AG04450 (cell line): Measurements from ENCODE around the gene TNRC6C. TPM values are rescaled to one million over a fixed set of nuclear protein-coding genes. Genes with fewer than 3 reads are reported as not detected.

ENCODE experiments used
- CTCF ChIA-PET: fragments of 300-600, 350-600 bp; formaldehyde crosslinking; extraction: SDS; loops from one replicate; lab custom pipeline; 2022; ENCODE audit warnings: antibody characterized with exemption, inconsistent platforms; lab: Charles Lee
- POLR2A ChIA-PET: fragments of 350-600 bp; formaldehyde crosslinking; extraction: SDS; loops from one replicate; lab custom pipeline; 2021; ENCODE audit warnings: antibody characterized with exemption, inconsistent platforms; lab: Yijun Ruan, JAX
- DNase-seq: peaks from one replicate; pipeline ENCODE4 v3.0.0-alpha.2; 2011; ENCODE audit warnings: low read depth, low spot score
- H3K27ac ChIP-seq: one replicate; pipeline ENCODE4 v1.5.1; 2012; ENCODE audit warnings: low read depth, low read length, control low read depth
- H3K27me3 ChIP-seq: one replicate; pipeline ENCODE4 v1.6.0; 2012; ENCODE audit warnings: low read length; ENCODE audit not compliant: control insufficient read depth, insufficient read depth
- H3K4me3 ChIP-seq: 2 replicates; pipeline ENCODE4 v1.5.1; 2011; ENCODE audit warnings: mild to moderate bottlenecking, low read depth, low read length, control low read depth
- H3K9me3 ChIP-seq: 2 replicates; pipeline ENCODE4 v1.5.1; 2012; ENCODE audit warnings: low read length; ENCODE audit not compliant: control insufficient read depth, insufficient read depth
- polyA minus RNA-seq: library from RNA; depleted of rRNA, polyadenylated mRNA; stranded (reverse); fragments of >200 nt; gene quantifications from 2 replicates; pipeline ENCODE4 v1.2.3, GENCODE V29; 2011; rRNA and poly(A)+ RNA removed
- polyA plus RNA-seq: library from polyadenylated mRNA; depleted of rRNA; stranded (reverse); fragments of >200 nt; gene quantifications from 2 replicates; pipeline ENCODE4 v1.2.3, GENCODE V29; 2011; rRNA removed
- TF ChIP-seq, protein P1 (sequence below): IDR thresholded peaks from 2 replicates; pipeline ENCODE4 v1.5.1; 2011; ENCODE audit warnings: low read depth, low read length, control low read depth, inconsistent platforms

Gene TNRC6C, protein sequence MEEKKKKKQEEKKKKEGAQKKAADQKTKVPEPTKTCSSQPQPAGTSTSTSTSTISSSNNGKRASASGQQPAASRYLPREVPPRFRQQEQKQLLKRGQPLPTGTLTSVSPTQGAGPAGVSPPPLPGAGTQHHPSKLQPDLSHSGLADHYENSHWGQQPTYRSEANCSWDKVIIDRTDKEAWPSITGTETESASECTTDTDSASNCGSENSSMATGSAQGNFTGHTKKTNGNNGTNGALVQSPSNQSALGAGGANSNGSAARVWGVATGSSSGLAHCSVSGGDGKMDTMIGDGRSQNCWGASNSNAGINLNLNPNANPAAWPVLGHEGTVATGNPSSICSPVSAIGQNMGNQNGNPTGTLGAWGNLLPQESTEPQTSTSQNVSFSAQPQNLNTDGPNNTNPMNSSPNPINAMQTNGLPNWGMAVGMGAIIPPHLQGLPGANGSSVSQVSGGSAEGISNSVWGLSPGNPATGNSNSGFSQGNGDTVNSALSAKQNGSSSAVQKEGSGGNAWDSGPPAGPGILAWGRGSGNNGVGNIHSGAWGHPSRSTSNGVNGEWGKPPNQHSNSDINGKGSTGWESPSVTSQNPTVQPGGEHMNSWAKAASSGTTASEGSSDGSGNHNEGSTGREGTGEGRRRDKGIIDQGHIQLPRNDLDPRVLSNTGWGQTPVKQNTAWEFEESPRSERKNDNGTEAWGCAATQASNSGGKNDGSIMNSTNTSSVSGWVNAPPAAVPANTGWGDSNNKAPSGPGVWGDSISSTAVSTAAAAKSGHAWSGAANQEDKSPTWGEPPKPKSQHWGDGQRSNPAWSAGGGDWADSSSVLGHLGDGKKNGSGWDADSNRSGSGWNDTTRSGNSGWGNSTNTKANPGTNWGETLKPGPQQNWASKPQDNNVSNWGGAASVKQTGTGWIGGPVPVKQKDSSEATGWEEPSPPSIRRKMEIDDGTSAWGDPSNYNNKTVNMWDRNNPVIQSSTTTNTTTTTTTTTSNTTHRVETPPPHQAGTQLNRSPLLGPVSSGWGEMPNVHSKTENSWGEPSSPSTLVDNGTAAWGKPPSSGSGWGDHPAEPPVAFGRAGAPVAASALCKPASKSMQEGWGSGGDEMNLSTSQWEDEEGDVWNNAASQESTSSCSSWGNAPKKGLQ (N-terminal part only)
- polyA plus RNA-seq (1.2 and 2.2 TPM in 2 replicates), polyA minus RNA-seq (12.2 and 12.6 TPM in 2 replicates)

DNA sequence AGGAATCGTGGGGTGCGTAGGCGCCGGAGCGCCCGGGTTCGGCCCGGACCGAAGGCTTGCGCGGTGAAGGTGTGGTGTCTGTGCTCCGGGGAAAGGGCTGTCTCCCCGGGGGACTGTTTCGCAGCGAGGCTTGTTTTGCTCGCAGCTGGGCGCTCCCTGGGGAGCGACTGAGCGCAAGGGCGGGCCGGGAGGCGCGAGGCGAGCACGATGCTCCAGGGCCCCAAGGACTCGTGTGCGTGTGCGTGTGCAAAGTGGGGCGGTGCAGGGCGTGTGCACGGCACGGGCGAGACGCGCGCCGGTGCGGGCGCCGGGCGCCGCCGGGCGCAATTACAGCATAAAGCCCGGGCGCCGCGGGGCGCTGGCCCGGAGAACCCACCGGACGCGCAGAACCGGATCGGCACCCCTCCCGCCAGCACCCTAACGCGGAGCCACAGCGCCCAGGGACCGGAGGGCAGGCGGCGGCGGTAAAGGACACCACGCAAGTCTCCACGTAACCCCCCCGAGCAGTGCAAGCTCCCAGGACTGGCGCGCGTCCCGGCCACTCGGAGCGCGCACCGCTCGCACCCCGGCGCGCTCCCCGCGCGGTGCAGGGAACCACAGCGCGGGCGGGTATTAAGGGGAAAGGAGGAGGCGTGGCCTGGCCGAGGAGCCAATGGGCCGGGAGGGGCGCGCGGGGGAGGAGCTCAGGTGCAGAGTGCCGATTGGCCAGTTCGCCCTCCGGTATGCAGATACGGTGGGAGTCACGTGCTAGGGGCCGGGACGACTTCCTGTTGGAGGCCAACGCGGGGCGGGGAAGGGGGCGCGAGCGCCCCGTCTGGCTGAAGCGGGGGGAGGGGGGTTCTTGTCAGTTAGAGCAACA, at the start of gene TNRC6C:
TSS of gene TNRC6C (plus strand) at position 847 of the 859 bp plus-strand sequence. CDS start 45,504 bp downstream, outside the sequence.
- DNase-seq: peak; percentile 97
- Histone ChIP-seq H3K27ac (no peak within 1 kb of the TSS), H3K27me3 (peaks cover 32% of the 10 kb centered on the region), H3K4me3 (peak within 1 kb of the TSS; percentile 77), H3K9me3 (peaks cover 2% of the 10 kb centered on the region; the same call in 1 of the 2 replicates)
- CTCF ChIA-PET: interaction anchor here (0.7 to 1.4 kb wide), 5 partner anchors 27 to 812 kb away, joined by 3 to 6 read pairs (median 4); no protein-coding TSS in a partner anchor
- POLR2A ChIA-PET: interaction anchor here (0.5 to 2.1 kb wide), 80 partner anchors 9 to 1887 kb away, joined by 3 to 32 read pairs (median 4); no protein-coding TSS in a partner anchor
- TF ChIP-seq, protein P1, sequence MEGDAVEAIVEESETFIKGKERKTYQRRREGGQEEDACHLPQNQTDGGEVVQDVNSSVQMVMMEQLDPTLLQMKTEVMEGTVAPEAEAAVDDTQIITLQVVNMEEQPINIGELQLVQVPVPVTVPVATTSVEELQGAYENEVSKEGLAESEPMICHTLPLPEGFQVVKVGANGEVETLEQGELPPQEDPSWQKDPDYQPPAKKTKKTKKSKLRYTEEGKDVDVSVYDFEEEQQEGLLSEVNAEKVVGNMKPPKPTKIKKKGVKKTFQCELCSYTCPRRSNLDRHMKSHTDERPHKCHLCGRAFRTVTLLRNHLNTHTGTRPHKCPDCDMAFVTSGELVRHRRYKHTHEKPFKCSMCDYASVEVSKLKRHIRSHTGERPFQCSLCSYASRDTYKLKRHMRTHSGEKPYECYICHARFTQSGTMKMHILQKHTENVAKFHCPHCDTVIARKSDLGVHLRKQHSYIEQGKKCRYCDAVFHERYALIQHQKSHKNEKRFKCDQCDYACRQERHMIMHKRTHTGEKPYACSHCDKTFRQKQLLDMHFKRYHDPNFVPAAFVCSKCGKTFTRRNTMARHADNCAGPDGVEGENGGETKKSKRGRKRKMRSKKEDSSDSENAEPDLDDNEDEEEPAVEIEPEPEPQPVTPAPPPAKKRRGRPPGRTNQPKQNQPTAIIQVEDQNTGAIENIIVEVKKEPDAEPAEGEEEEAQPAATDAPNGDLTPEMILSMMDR: no peak; the same call in 1 of the 2 replicates

DNA sequence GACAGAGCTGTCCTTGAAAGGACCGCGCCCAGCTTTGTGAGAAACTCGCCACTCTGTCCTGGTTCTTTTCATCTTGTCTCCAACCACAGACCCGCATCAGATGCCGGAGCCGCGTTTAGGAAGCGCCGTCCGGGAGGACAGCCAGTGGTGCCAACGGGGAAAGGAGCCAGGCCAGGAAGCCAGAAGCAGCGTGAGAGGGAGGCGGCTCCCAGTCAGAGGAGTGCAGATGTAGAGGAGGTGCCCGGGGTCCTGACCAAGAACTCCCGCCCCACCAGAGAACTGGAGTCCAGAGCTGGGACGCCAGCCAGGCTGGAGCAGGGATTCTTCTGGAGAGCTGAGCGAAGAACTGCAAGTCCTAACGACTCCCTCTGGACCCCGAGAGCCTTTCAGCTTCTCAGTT, 49.3 kb upstream of the TNRC6C start:
- ChIA-PET POLR2A (no interaction called here), CTCF (no interaction called here)
- no peak overlapping the region for H3K27ac ChIP-seq
- no peak for DNase-seq
- TF ChIP-seq, protein P1: no peak
- no peak overlapping the region for H3K4me3 ChIP-seq
- peaks cover 30% of the 10 kb centered on the region for H3K27me3 ChIP-seq
- no peaks in the 10 kb centered on the region for H3K9me3 ChIP-seq

DNA sequence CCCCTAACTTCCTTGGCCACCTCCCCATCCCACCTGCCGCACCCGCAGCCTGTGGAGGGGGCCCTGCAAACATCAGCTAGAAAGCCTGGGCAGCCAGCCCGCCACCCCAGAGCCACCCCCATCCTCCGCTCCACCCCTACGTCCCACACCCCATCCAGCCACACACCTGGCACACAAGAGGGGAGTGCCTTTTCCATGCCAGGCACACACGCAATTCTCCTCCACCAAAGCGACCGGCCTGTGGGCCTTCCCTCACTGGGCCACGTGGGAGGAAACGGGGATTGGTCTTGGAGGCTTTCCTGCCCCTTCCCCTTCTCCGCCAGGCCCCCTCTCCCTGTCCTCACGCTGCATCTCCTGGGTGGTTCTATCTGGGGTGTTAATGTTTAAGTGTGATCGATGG, 48.7 kb upstream of the TNRC6C start:
- POLR2A ChIA-PET: no interaction called here
- H3K9me3 ChIP-seq: no peaks in the 10 kb centered on the region; the same call in 1 of the 2 replicates
- CTCF ChIA-PET: no interaction called here
- no peak overlapping the region for H3K4me3 ChIP-seq
- no peak overlapping the region for H3K27ac ChIP-seq
- TF ChIP-seq, protein P1: no peak
- H3K27me3 ChIP-seq: peaks cover 35% of the 10 kb centered on the region
- no peak for DNase-seq

DNA sequence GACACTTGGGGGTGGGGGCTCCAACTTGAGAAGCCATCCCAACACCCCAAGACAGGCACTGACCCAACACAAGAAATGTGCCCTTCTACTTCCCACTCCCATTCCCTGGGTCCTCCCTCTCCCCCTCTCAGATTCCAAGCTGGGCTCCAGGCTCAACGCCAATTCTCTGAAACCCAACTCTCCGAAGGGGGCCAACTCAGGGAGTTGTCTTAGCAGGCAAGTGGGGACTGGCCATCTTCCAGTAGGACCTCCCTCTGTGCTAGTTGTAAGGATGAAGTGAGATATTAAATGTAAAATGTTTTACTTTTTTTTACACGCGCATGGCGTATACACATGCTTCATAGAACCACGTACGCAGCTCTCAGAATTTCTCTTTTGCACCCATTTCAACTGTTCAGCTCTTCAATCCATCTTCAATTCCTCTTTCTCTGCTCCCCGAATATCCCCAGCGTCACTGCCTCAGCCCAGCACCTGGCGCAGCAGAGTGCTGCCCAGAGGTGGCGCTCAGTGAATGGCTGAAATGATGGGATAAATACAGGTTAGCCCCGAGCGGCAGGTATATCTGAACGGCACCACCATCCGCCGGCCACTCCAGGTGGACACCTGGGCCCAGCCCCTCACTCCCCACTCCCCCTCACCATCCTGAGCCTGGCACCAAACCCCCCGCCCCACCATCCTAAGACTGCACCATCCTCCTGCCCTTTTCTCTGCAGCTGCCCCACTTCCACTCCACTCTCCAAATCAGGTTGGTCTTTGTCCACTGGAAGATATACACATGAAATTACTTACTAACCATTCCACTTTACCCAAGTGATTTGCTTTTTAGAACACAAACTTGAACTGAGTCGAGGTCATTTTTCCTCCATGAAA, 43.9 kb upstream of the TNRC6C start:
- no peaks in the 10 kb centered on the region; the same call in 1 of the 2 replicates for H3K9me3 ChIP-seq
- no peak overlapping the region for H3K4me3 ChIP-seq
- POLR2A ChIA-PET: no interaction called here
- TF ChIP-seq, protein P1: no peak
- DNase-seq: no peak
- CTCF ChIA-PET: no interaction called here
- no peak overlapping the region for H3K27ac ChIP-seq
- peaks cover 35% of the 10 kb centered on the region for H3K27me3 ChIP-seq
